ENCODE results near the gene PPP1R9A.

PPP1R9A gene

DNA sequence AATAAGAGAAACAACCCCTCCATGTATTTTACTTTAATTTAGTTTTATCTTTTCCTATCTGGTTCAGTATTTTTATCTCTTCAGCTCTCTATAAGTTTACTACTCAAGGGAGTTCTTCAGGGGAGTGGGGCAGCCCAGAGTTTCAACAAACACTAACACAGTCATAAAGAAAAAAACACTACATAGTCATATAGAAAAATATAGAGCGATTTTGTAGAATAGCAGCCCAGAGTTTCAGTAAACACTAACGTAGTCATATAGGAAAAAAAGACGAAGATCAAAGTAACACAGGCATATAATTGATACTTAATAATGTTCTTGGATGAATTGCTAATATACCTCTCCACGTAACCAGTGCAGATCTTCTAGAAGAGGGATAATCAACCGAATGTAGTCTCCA is 362.2 kb downstream of the PPP1R9A start:
- FAIRE-seq = no peak

DNA sequence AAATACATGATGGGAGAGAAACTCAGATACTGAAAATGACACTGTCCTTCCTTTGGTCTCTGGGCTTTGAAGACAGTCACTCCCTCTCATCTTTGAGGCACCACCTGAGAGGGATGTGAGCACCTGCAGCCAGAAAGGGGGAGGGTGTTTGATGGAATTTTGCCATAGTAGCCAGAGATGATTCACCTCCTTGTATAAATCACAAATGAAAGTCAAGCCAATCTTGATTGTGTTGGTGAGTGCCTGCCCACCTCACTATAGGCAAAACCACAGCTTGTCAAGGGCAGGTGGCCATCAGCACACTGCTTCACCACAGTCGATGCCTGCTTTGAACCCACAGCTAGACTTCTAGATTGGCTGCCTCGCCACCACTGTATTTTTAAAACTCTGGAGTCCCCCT is 368.7 kb downstream of the PPP1R9A start:
- FAIRE-seq = no peak

DNA sequence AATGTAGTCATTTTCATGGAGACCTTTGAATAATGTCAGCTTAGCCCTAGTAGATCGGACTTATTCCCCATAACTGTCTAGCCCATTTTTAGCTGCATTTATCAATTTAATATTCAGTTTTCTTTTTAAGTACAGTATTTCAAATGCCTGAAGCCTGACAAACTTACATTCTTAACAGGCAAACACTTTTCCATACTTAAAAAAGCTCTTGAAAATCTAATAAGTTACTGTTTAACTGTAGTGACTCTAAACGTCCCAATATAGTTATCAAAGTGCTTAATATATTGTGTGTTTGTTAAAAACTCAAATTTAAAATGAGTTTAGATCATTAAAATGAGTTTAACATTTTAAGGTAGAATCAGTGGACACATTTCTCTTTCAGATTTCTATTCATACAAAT is 372.0 kb downstream of the PPP1R9A start:
- FAIRE-seq = peak; percentile 83

DNA sequence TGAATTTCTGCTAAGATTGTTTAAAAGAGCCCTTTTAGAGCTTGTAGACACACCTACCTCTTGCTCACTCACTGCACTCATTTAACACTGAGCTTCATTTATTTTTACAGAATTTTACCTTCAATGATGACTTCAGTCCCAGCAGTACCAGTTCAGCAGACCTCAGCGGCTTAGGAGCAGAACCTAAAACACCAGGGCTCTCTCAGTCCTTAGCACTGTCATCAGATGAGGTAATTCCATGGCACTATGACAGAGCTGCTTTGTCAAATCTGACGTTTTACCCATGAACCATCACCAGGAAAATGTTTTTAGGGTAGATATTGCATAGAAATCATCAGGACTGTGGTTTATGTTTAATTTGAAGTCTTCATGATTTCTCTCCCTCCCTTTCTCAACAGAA is 378.7 kb downstream of the PPP1R9A start:
- no peak for FAIRE-seq

DNA sequence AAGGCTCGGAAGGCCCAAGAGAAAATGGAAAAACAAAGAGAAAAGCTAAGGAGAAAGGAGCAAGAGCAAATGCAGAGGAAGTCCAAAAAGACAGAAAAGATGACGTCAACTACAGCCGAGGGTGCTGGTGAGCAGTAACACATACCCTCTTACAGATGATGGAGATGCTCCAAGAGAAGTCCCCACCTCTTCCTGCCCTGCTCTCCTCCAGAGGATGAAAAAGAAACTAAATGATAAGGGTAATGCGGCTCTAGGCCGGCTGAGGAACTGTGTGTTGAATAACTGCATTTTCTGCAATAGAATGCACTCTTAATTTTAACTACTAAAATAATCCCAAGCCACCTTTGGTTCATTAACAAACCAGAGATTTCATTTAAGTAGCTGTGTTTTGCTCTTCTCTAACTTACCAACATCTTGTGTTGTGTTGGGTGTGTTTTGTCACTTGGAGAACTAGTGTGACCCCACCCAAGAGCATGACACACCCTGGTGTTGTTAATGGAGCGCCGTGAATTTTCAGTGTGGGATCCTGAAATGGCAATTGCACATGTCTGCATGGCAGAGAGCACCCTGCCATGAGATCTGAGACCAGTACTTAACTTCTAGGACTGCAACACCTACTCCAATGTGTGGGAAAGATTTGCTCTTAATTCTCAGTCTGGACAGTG is 382.9 kb downstream of the PPP1R9A start:
- no peak for FAIRE-seq

DNA sequence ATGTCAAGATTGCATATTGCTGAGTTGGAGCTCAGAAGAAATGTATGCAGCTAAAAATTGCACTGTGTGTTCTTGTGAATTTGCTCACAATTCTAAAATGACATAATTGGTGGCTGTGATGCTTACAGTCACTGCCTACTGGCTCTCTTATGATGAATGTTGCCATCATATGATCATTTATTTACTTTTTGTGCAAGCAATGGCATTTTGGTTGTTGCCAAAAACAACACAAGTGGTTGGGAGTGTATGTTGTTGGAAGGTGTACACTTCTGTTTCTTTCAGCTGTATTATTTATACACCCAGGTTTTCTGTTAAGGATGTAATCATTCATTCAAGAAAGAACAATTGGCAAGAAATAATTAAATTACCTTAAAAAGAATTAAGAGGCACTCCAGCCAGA is 388.0 kb downstream of the PPP1R9A start:
- no peak for FAIRE-seq

DNA sequence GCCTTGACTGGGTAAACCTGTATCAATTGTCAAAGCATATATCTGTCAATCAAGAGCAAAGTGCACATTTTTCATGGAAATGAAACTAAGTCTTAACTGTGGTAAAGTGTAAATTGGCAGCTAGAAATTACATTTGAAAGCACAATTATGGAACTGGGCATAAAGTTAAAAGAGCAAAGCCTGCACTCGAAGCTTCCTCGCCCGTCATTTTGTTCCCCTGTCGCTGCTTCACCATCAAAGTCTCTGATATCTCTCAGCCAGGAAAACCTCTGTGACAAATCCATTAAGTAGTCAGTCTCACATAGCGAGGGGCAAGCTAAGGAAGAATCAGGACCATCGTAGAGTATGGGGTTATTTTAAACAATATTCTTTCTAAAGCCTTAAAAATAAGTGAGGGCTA is 389.1 kb downstream of the PPP1R9A start:
- FAIRE-seq = no peak

DNA sequence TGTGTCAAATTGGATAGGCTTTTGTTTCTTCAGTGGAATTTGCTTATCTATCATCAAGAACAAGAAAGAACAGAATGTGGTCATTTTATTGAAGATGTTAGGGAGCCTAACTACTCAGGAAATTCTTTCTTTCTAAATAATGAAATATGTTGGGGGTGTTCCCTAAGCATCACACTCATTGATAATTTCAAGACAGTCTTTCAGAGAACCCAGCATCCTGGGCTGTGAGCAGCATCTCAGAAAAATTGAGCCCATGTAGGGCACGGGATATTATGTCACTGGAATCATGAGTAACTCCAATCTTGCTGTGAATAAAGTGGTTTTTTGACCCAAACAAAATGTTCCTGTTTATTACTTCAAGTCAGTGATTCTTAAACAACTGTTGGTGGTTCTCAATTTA is 389.6 kb downstream of the PPP1R9A start:
- no peak for FAIRE-seq

DNA sequence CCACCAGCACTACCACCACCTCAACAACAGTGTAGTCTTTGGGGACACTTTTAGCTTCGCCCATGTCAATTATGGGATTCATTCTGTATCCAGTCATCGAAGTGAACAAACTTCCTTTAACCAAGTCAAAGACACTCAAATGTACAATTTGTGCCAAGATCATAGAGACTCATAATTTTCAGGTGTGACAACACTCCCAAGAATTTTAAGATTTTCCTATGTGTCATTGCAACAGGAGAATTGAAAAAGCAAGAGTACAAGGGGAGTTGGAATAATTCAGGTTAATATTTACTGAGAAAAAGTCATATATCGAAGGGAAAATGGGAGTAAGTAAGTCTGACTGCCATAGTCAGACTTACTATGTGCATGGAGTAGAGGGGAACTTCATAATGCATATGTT is 390.7 kb downstream of the PPP1R9A start:
- no peak for FAIRE-seq

DNA sequence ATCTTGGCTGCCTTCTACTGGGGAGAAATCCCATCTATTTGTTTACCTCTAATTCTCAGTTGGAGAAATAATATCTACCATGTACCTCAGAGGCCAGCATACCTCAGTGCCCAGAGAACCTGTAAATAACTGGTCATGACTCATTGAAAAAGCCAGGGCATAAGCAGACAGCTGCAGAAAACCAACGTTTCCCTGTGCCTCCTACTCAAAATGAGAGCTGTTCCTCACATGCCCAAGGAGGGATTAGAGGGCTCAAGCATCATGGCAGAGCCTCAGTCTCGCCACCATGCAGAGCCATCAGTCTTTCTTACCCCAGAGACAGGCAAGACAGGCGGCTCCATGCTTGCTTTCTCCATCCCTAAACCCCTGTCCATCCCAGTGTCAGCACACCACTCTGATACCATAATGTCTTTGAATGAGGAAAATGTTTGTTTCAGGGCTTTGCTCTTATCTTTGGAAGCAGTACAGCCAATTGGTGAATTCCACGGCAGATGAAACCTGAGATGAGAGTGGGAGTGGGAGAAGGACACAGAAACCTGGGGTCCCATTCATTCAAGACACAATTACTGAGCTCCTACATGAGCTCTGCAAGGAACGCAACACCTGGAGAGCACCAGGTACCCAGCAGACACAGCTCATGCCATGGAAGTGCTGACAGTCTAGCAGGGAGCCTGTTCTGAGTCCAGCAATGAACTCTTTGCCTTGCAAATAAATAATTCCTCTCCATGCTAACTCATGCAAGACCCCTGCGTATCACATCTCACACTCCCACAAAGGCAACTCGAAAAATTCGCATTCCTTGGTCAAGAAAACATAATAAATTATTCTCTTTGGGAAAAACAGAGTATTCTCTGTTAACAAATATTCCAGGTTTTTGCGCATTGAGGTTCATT is 395.9 kb downstream of the PPP1R9A start:
- no peak for FAIRE-seq

DNA sequence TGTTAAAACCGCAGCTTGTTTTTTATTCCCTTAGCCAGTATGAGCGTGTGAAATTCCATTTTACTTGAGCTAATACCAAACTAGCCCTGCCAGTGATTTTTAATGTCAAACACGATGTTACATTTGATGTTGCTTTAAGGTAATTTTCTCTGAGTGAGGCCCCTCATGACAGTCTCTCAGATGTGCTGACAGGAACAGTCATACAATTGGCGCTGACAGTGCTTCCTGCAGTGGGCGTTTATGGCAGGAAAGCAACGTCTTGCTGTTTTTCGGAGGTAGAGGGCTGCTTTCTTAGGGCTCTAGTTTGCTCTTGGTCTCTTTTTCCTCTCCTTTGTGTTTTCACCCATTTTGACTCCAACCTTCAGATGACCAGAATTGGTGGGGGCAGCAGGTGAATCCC is 397.6 kb downstream of the PPP1R9A start:
- no peak for FAIRE-seq

DNA sequence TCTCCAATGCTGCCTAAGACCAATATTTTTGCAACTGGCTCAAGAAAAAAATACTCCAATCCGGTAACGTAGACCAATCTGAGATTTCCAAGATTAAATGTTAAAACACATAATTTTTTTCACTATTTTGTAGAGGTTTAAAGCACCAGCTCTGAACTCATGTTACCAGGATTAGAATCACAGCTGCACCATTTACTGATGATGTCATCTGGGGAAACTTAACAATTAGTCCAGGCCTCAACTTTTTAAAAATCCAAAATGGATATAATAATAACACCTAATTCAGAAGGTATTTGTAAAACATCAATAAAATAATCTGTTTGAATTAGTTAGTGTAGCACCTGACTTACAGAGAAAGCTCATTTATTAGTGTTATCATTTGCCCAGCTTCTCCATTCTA is 402.6 kb downstream of the PPP1R9A start:
- no peak for FAIRE-seq

DNA sequence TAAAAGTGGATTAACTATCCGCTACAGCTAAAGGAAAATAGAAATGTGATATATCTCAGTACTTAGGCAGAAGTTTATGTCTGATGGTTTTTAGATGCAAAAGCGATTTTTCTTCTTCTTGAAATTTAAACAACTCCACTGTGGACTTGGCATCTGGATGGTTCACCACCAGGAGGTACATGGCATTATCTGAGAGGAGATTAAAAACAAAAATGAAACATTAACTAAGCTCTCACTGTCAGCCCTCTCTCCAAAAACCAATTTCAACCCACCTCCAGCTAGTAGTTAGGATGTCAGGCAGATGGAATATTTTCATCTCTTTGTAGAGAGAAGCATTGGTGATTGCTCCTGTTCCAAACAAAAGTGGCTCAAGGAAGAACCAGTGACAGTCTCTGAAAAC is 404.0 kb downstream of the PPP1R9A start:
- FAIRE-seq = no peak

DNA sequence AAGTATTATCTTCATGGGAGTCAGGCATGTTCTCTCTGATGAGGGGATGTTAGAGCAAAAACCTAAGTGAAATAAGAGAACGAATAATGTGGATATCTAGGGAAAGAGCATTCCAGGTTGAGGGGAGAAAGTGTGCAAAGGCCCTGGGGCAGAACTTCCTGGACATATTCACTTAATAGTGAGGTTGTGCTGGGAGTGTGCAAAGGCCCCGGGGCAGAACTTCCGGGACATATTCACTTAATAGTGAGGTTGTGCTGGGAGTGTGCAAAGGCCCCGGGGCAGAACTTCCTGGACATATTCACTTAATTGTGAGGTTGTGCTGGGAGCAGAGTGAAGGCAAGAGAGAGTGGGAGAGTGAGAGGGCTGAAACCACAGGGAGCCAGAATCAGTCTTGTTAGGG is 405.2 kb downstream of the PPP1R9A start:
- no peak for FAIRE-seq

DNA sequence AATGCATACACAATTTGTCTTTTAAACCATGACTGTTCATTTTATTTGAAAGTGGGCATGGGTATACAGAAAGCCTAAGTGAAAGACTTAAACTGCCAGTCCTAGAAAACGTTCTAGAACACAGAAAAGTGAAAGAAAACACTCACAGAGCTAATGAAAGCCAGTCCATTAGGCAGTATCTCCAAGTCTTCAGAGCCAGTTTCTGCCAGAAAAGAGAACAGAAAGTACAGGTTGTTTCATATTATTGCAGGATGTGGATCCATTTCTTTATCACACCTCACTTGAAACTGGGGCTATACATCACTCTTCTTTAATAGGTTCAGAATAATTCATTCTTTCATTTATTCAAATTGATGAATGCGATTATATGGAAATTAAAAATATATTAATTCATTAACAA is 409.2 kb downstream of the PPP1R9A start:
- FAIRE-seq = no peak

DNA sequence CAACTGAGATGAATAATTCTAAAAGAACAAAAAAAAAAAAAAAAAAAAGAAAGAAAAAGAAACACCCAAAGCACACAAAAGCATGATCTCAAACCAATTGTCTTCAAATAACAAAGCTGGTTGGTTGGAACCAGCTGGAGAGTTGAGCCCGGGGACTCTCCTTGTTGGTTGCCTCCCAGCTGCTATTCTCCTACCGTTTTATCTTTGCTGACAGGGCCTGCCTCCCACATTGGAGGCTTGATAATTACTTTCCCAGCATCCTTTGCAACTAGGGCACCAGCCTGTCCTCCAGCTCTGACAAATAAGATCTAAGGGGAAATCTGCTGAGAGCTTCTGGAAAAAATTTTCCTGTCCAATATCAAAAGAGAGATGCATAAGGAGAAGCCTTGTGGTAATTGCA is 410.2 kb downstream of the PPP1R9A start:
- no peak for FAIRE-seq

DNA sequence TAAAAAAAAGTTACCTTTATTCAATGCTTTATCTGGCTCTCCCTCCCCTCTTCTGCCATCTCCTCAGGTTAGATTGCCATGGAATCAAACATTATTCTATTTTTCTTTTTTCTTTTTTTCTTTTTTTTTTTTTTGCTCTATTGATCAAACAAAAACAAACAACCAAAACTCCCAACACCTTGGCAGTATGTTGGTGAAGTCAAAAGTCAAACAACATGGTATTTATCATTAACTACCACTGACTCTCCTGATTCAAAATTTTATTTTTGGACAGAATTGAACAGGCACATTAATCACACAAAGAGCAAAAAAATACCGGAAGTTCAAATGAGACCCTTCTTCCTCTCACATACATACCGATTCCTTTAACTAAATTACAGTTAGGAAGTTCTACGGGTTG is 410.6 kb downstream of the PPP1R9A start:
- FAIRE-seq = no peak

DNA sequence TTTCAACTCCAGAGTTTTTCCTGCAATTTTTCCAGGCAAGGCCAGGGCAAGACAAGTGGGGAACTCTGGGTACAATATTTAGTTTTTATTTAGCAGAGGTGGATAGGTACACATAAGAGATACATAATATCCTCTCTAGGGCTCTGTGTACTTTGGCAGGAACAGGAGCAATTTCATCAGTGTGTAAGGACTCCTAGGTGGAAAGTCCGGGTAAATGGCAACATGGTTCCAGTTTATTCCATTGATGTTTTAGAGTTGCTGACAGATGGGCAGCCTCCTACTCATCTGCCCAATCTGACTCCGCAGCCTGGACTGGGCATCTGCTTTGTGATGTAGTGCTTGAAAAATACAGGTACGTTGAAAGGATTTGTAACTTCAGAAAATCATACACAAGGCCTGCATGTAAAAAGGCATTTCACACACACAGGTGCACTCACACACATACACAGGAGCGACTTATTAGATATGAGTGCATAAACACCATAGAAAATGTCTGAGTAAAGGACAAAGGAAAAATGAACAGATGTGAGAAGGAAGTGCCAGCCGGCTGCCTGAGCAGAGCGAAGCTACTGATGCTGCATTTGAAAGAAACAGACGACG is 411.2 kb downstream of the PPP1R9A start:
- no peak for FAIRE-seq

DNA sequence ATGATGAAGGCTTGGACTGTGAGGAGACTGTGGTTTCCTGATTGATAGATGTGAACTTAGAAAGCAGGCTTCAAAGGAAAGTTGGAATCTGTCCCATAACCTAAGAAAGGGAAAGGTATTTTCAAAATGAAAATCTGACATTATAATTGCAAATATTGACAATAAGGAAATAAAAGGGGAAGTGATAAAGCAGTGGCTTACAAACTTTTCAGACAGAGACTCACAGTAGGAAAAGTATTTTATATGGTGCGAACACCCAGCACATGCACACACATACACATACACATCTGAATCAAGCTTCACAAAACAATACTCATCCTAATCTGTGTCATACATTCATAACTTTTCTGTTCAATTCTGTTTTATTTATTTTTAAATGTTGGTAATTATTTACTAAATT is 412.2 kb downstream of the PPP1R9A start:
- FAIRE-seq = no peak

DNA sequence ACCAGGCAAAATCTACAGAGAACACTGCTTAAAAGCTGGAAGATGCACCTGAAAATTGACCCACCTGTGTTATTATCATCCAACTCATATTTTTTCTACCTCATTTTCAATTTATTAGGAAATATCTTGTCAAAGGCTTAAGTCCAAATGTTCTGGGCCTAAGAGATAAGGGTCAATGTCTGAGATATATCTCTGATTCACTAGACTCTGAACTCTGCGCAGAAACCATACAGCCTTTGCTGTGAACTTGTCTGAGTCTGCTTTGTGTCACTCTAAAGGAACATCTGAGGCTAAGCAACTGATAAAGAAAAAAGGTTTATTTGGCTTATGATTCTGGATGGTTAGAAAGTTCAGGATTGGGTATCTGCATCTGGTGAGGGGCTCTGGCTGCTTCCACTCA is 413.3 kb downstream of the PPP1R9A start:
- FAIRE-seq = no peak

DNA sequence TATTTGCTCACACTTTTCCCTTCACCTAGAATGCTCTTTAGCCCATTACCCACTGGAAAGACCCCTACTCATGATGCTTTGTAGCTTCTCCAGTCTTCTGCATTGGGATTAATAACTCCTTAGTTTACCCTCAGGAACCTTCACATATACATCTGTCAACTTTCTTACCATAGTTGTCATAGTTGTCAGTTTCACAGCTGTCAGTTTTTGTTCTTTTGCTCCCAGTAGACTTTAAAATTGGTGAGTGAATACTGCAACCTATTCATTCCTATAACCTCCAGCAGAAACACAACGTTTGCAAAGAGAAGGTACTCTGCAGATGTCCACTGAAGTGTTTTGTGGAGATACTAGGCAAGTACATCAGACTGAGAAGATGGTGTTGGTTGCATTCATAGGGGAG is 414.3 kb downstream of the PPP1R9A start:
- no peak for FAIRE-seq

DNA sequence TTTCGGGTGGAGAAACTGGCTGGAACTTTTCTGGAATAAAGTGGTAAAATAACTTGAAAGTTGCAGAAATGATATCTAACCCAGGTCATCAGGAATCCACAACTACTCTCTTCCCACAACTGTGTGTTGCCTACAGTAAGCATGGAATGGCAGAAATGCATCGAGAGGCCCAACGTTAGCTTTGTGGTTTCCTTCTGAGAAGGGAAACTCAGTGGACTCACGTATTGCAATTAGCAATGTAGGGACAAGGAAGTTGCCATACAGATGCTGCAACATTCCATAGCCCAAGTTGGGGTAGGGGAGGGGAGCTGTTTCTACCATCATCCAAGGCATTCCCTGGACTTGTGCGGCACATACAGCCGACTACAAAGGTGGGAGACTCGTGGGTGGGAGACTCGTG is 415.0 kb downstream of the PPP1R9A start:
- FAIRE-seq = no peak

DNA sequence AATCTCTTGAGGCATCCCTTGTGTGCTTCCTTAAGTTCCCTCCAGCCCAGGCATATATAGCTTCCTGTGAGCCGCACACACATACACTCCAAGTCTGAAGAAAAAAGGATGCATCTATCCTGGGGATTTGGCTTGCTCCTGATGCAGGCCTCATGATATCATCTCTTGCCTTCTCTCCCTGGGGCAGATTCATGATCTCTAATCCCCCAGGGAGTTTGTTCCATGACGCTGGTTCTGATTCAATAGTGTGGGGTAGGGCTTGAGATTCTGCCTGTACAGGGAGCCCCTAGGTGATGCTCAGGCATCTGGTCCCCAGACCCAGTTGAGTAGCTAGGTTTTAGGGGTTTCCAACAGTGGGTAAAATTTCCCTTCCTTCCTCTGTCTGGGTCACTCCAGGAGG is 415.5 kb downstream of the PPP1R9A start:
- FAIRE-seq = no peak

DNA sequence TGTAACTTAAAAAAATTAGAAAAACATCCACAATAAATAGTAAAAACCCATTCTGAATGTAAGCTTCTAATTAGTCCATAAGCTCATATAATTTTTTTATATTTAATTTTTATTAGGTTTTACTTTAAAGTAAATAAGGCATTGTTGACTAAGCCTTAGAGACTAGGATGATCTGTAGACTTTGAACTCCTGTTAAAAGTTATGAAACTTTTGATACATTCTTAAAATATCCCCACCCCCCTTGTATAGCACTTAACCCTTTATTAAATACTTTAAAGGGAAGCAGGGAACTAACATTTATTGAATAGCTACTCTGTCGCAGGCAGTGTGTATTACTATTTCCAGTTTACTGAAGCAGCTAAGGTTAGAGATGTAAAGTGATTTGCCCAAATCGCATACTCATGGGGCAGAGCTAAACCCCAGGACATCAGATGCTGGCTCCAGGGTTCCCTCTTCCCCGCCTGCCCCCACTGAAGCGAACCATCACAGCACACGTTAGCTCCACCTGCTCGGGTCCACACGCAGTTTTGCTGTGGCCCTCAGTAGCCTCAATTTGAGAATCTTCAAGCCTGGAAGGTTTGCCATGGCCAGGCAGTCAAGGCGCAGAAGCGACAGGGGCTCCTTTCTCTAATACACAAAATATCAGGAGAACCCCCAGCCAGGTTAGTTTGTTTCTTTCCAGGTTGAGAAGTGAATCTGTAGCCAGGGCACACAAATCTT is 416.2 kb downstream of the PPP1R9A start:
- no peak for FAIRE-seq
